MM.1S (cell line): Measurements from ENCODE around the gene SMCO3.

Experiments used
- DNase-seq: peaks from one replicate; pipeline ENCODE4 v3.0.0-alpha.2; 2015
- H2AFZ ChIP-seq: fragments of 300-600 bp; sonication (generic); 2 replicates; pipeline ENCODE4 v1.6.0; 2016; ENCODE audit warnings: antibody characterized with exemption, low read length
- H3F3A ChIP-seq: fragments of 300-600 bp; sonication (generic); 2 replicates; pipeline ENCODE4 v1.6.1; 2016; ENCODE audit warnings: mild to moderate bottlenecking, antibody characterized with exemption, low read length, moderate library complexity, mixed read lengths; ENCODE audit not compliant: insufficient read depth
- H3K27ac ChIP-seq: fragments of 300-600 bp; sonication (generic); 2 replicates; pipeline ENCODE4 v1.5.1; 2016; ENCODE audit warnings: mild to moderate bottlenecking, low read length
- H3K27me3 ChIP-seq: fragments of 300-600 bp; sonication (generic); replicated peaks from 2 replicates; pipeline ENCODE4 v1.6.0; 2016; ENCODE audit warnings: low read length; ENCODE audit not compliant: insufficient read depth
- H3K36me3 ChIP-seq: fragments of 300-600 bp; sonication (generic); replicated peaks from 2 replicates; pipeline ENCODE4 v1.6.1; 2016; ENCODE audit warnings: mild to moderate bottlenecking, low read length, mixed read lengths; ENCODE audit not compliant: insufficient read depth
- H3K4me1 ChIP-seq: fragments of 300-600 bp; sonication (generic); 2 replicates; pipeline ENCODE4 v1.6.1; 2016; ENCODE audit warnings: low read length, mixed read lengths
- H3K4me2 ChIP-seq: fragments of 300-600 bp; sonication (generic); 2 replicates; pipeline ENCODE4 v1.6.0; 2016; ENCODE audit warnings: low read depth, low read length
- H3K4me3 ChIP-seq: fragments of 300-600 bp; sonication (generic); 2 replicates; pipeline ENCODE4 v1.5.1; 2016; ENCODE audit warnings: low read length, mixed read lengths
- H3K79me2 ChIP-seq: fragments of 300-600 bp; sonication (generic); 2 replicates; pipeline ENCODE4 v1.6.1; 2016; ENCODE audit warnings: mixed run types, low read length, mixed read lengths
- H3K9ac ChIP-seq: fragments of 300-600 bp; sonication (generic); 2 replicates; pipeline ENCODE4 v1.6.1; 2016; ENCODE audit warnings: low read length, mixed read lengths
- H3K9me2 ChIP-seq: fragments of 300-600 bp; sonication (generic); replicated peaks from 2 replicates; pipeline ENCODE4 v1.6.1; 2016; ENCODE audit warnings: mild to moderate bottlenecking, low read length, mixed read lengths; ENCODE audit not compliant: insufficient read depth
- H3K9me3 ChIP-seq: fragments of 300-600 bp; sonication (generic); replicated peaks from 2 replicates; pipeline ENCODE4 v1.6.1; 2016; ENCODE audit warnings: mild to moderate bottlenecking, low read length, mixed read lengths; ENCODE audit not compliant: insufficient read depth
- H4K20me1 ChIP-seq: fragments of 300-600 bp; sonication (generic); 2 replicates; pipeline ENCODE4 v1.6.1; 2016; ENCODE audit warnings: mild to moderate bottlenecking, low read length, moderate library complexity, mixed read lengths; ENCODE audit not compliant: insufficient read depth
- CTCF ChIP-seq: fragments of 300-600 bp; sonication (generic); IDR thresholded peaks from 2 replicates; pipeline ENCODE4 v1.5.1; 2016; ENCODE audit warnings: antibody characterized with exemption, low read length, mixed read lengths
- EZH2 ChIP-seq: fragments of 300-600 bp; sonication (generic); optimal IDR thresholded peaks from 2 replicates; pipeline ENCODE3; 2017; ENCODE audit warnings: low read depth, mild to moderate bottlenecking, antibody characterized with exemption, low read length, mixed read lengths
- EZH2phosphoT487 ChIP-seq: fragments of 300-600 bp; sonication (generic); IDR thresholded peaks from 2 replicates; pipeline ENCODE4 v1.6.1; 2018; ENCODE audit warnings: antibody characterized with exemption, low read length

SMCO3 gene

GRCh38 chr12:14810167-14810952 lies 3.6 kb downstream of the SMCO3 start:
- H3K27ac ChIP-seq, result no peak overlapping the region
- no peak overlapping the region for H3K9ac ChIP-seq
- no peaks in the 10 kb centered on the region for H4K20me1 ChIP-seq
- no peak overlapping the region for H3K4me2 ChIP-seq
- no peak for TF ChIP-seq CTCF
- no peaks in the 10 kb centered on the region for H3K9me3 ChIP-seq
- DNase-seq, result peak; percentile 8
- H3K4me1 ChIP-seq, result peaks cover 4% of the 10 kb centered on the region; the same call in 1 of the 2 replicates
- H3K4me3 ChIP-seq, result no peak overlapping the region
- no peaks in the 10 kb centered on the region for H3K36me3 ChIP-seq
- no peaks in the 10 kb centered on the region for H3K27me3 ChIP-seq
- H2AFZ ChIP-seq, result no peak overlapping the region
- H3K79me2 ChIP-seq, result no peaks in the 10 kb centered on the region
- H3F3A ChIP-seq, result no peaks in the 10 kb centered on the region
- H3K9me2 ChIP-seq, result no peaks in the 10 kb centered on the region

- no peaks in the 10 kb centered on the region for H3K9me2 ChIP-seq
- H3K27ac ChIP-seq, result peak overlapping the region; percentile 74; the same call in 1 of the 2 replicates
- peak overlapping the region; percentile 89 for H3K4me3 ChIP-seq
- no peaks in the 10 kb centered on the region for H4K20me1 ChIP-seq
- peak overlapping the region; percentile 64 for H2AFZ ChIP-seq
- no peaks in the 10 kb centered on the region for H3K27me3 ChIP-seq
- no peaks in the 10 kb centered on the region; the same call in 1 of the 2 replicates for H3F3A ChIP-seq
- TF ChIP-seq EZH2, result no peak
- no peak for TF ChIP-seq EZH2phosphoT487
- no peak for TF ChIP-seq CTCF
- peaks cover 12% of the 10 kb centered on the region; the same call in 1 of the 2 replicates for H3K4me1 ChIP-seq
- H3K36me3 ChIP-seq, result peaks cover 4% of the 10 kb centered on the region; the same call in 1 of the 2 replicates
- peak overlapping the region; percentile 54 for H3K9ac ChIP-seq
- H3K9me3 ChIP-seq, result no peaks in the 10 kb centered on the region
- DNase-seq, result no peak
- H3K79me2 ChIP-seq, result peaks cover 44% of the 10 kb centered on the region
- peak overlapping the region; percentile 79 for H3K4me2 ChIP-seq
Measured at GRCh38 chr12:14803830-14804160, 10.2 kb downstream of the SMCO3 start.

GRCh38 chr12:14803011-14803829 lies 10.8 kb downstream of the SMCO3 start, which contains the start of the genes C12orf60 and WBP11:
TSS of gene C12orf60 (plus strand) at chr12:14803670. CDS start at chr12:14822936, 19,266 bp downstream.
TSS of gene WBP11 (minus strand) at chr12:14803478. CDS start at chr12:14801383, 2,095 bp downstream.
- no peaks in the 10 kb centered on the region for H3K27me3 ChIP-seq
- H3F3A ChIP-seq, result no peaks in the 10 kb centered on the region; the same call in 1 of the 2 replicates
- peaks cover 12% of the 10 kb centered on the region; the same call in 1 of the 2 replicates for H3K4me1 ChIP-seq
- H3K36me3 ChIP-seq, result peaks cover 4% of the 10 kb centered on the region; the same call in 1 of the 2 replicates
- peak within 1 kb of the TSS; percentile 79 for H3K4me2 ChIP-seq
- TF ChIP-seq EZH2phosphoT487, result no peak
- TF ChIP-seq CTCF, result no peak
- no peak for TF ChIP-seq EZH2
- DNase-seq, result peak; percentile 99
- peak within 1 kb of the TSS; percentile 74 for H3K27ac ChIP-seq
- H3K4me3 ChIP-seq, result peak within 1 kb of the TSS; percentile 89
- peak within 1 kb of the TSS; percentile 93 for H3K9ac ChIP-seq
- H2AFZ ChIP-seq, result peak within 1 kb of the TSS; percentile 64
- peaks cover 49% of the 10 kb centered on the region for H3K79me2 ChIP-seq
- H3K9me3 ChIP-seq, result no peaks in the 10 kb centered on the region
- H4K20me1 ChIP-seq, result no peaks in the 10 kb centered on the region
- no peaks in the 10 kb centered on the region for H3K9me2 ChIP-seq
